IMR-90 (cell line): ENCODE measurements around the gene SH3BP2. TPM values are rescaled to one million over a fixed set of nuclear protein-coding genes. Genes with fewer than 3 reads are reported as not detected.
A peak's percentile ranks its signal among the peaks of the same experiment; 100 is the strongest.

Source experiments
- ATAC-seq: fragments of 200-7000 bp; cut with Tn5 transposase; 2 replicates; pipeline ENCODE4 v1.9.1; 2020; ENCODE audit warnings: low read depth, mild to moderate bottlenecking, moderate library complexity
- BruUV-seq: library from RNA; stranded (reverse); fragments of 400-500 nt; replicated peaks from 2 replicates; lab custom pipeline; 2021; lab: Mats Ljungman, UMichigan
- CTCF ChIA-PET: fragments of 300-600 bp; formaldehyde crosslinking; extraction: SDS; loops from one replicate; lab custom pipeline; 2021; ENCODE audit warnings: antibody characterized with exemption; lab: Yijun Ruan, JAX
- POLR2A ChIA-PET: fragments of 300-600 bp; sonication (Branson Sonifier 250); formaldehyde crosslinking; loops from one replicate; lab custom pipeline; 2022; ENCODE audit warnings: antibody characterized with exemption; ENCODE audit not compliant: unreplicated experiment; lab: Charles Lee
- DNase-seq: peaks from one replicate; pipeline ENCODE4 v3.0.0; 2013
- H2AFZ ChIP-seq: replicated peaks from 2 replicates; pipeline ENCODE3; 2013; ENCODE audit warnings: low read length, mild to moderate bottlenecking; ENCODE audit not compliant: poor library complexity
- H2AK5ac ChIP-seq: 2 replicates; pipeline ENCODE4 v1.6.1; 2013; ENCODE audit warnings: low read depth, low read length, inconsistent platforms
- H2AK9ac ChIP-seq: replicated peaks from 2 replicates; pipeline ENCODE3; 2013; ENCODE audit warnings: mild to moderate bottlenecking, low read depth, low read length, moderate library complexity; ENCODE audit not compliant: poor library complexity
- H2BK120ac ChIP-seq: 2 replicates; pipeline ENCODE4 v1.6.1; 2013; ENCODE audit warnings: low read depth, low read length, inconsistent platforms
- H2BK15ac ChIP-seq: 3 replicates; pipeline ENCODE4 v1.6.1; 2013; ENCODE audit warnings: low read depth, low read length, inconsistent platforms
- H2BK20ac ChIP-seq: 2 replicates; pipeline ENCODE4 v1.6.1; 2013; ENCODE audit warnings: low read depth, mild to moderate bottlenecking, inconsistent platforms, low read length, moderate library complexity
- H2BK5ac ChIP-seq: 2 replicates; pipeline ENCODE4 v1.6.1; 2013; ENCODE audit warnings: mild to moderate bottlenecking, low read depth, low read length, inconsistent platforms; ENCODE audit not compliant: poor library complexity, severe bottlenecking
- H3K14ac ChIP-seq: replicated peaks from 2 replicates; pipeline ENCODE4 v1.6.1; 2013; ENCODE audit warnings: low read depth, low read length, inconsistent platforms
- H3K18ac ChIP-seq: 2 replicates; pipeline ENCODE4 v1.6.1; 2013; ENCODE audit warnings: low read depth, low read length, control low read depth
- H3K23ac ChIP-seq: 2 replicates; pipeline ENCODE4 v1.6.1; 2013; ENCODE audit warnings: low read depth, low read length, inconsistent platforms
- H3K27ac ChIP-seq: 2 replicates; pipeline ENCODE4 v1.5.1; 2013; ENCODE audit warnings: mild to moderate bottlenecking, control low read depth, low read length; ENCODE audit not compliant: insufficient read depth
- H3K27me3 ChIP-seq: 2 replicates; pipeline ENCODE4 v1.6.1; 2013; ENCODE audit warnings: low read length; ENCODE audit not compliant: control insufficient read depth, insufficient read depth
- H3K36me3 ChIP-seq: 2 replicates; pipeline ENCODE4 v1.6.1; 2013; ENCODE audit warnings: low read length, mixed read lengths; ENCODE audit not compliant: control insufficient read depth, insufficient read depth
- H3K4ac ChIP-seq: 2 replicates; pipeline ENCODE4 v1.6.1; 2013; ENCODE audit warnings: low read depth, low read length, inconsistent platforms
- H3K4me1 ChIP-seq: 2 replicates; pipeline ENCODE4 v1.6.1; 2013; ENCODE audit warnings: low read length, mixed read lengths; ENCODE audit not compliant: control insufficient read depth, insufficient read depth
- H3K4me2 ChIP-seq: 2 replicates; pipeline ENCODE4 v1.6.1; 2013; ENCODE audit warnings: low read depth, mild to moderate bottlenecking, control low read depth, low read length, moderate library complexity
- H3K4me3 ChIP-seq: 2 replicates; pipeline ENCODE4 v1.5.1; 2013; ENCODE audit warnings: low read depth, mild to moderate bottlenecking, control low read depth, low read length, moderate library complexity; ENCODE audit not compliant: insufficient read depth
- H3K56ac ChIP-seq: 2 replicates; pipeline ENCODE4 v1.6.1; 2013; ENCODE audit warnings: low read length, inconsistent platforms; ENCODE audit not compliant: insufficient read depth; ENCODE audit errors: extremely low read depth
- H3K79me1 ChIP-seq, 2 experiments: 2 replicates each; pipeline ENCODE4 v1.6.1; 2013; ENCODE audit warnings: low read length in 2 of 2, inconsistent platforms in 1 of 2, low read depth in 1 of 2
- H3K9ac ChIP-seq: 2 replicates; pipeline ENCODE4 v1.6.1; 2013; ENCODE audit warnings: low read depth, low read length, control low read depth
- H3K9me1 ChIP-seq: 2 replicates; pipeline ENCODE4 v1.6.1; 2013; ENCODE audit warnings: low read length, inconsistent platforms; ENCODE audit not compliant: insufficient read depth
- H3K9me3 ChIP-seq: 2 replicates; pipeline ENCODE4 v1.6.1; 2013; ENCODE audit warnings: low read length; ENCODE audit not compliant: control insufficient read depth, insufficient read depth
- H4K20me1 ChIP-seq: 2 replicates; pipeline ENCODE4 v1.6.1; 2013; ENCODE audit warnings: low read length, inconsistent platforms; ENCODE audit not compliant: insufficient read depth
- H4K5ac ChIP-seq: 2 replicates; pipeline ENCODE4 v1.6.1; 2013; ENCODE audit warnings: mild to moderate bottlenecking, low read depth, low read length, control low read depth
- H4K8ac ChIP-seq, 2 experiments: 2 replicates each; pipeline ENCODE4 v1.6.1; 2013; ENCODE audit warnings: low read depth in 2 of 2, low read length in 2 of 2, control low read depth in 1 of 2, inconsistent platforms in 1 of 2
- H4K91ac ChIP-seq: 2 replicates; pipeline ENCODE4 v1.6.1; 2013; ENCODE audit warnings: low read depth, low read length, inconsistent platforms; ENCODE audit not compliant: insufficient read depth
- BHLHE40 ChIP-seq: fragments of 150-350 bp; IDR thresholded peaks from 2 replicates; pipeline ENCODE4 v1.6.1; 2016; ENCODE audit warnings: mild to moderate bottlenecking, low read depth, low read length
- CEBPB ChIP-seq: IDR thresholded peaks from 2 replicates; pipeline ENCODE4 v1.6.1; 2012; ENCODE audit warnings: low read depth, low read length, improper control_type of control experiment
- CHD1 ChIP-seq: IDR thresholded peaks from 2 replicates; pipeline ENCODE4 v1.6.1; 2012; ENCODE audit warnings: low read depth, low read length, improper control_type of control experiment
- CTCF ChIP-seq: conservative IDR thresholded peaks from 2 replicates; pipeline ENCODE4 v1.5.1; 2012; ENCODE audit warnings: mild to moderate bottlenecking, low read depth, low read length, improper control_type of control experiment
- FOS ChIP-seq: fragments of 150-350 bp; IDR thresholded peaks from 2 replicates; pipeline ENCODE4 v1.6.1; 2016; ENCODE audit warnings: low read depth, low read length
- MAFK ChIP-seq: IDR thresholded peaks from 2 replicates; pipeline ENCODE4 v1.6.1; 2012; ENCODE audit warnings: low read depth, low read length, improper control_type of control experiment
- MAZ ChIP-seq: IDR thresholded peaks from 2 replicates; pipeline ENCODE4 v1.6.1; 2012; ENCODE audit warnings: low read depth, mild to moderate bottlenecking, low read length, improper control_type of control experiment, moderate library complexity, borderline replicate concordance
- MXI1 ChIP-seq: IDR thresholded peaks from 2 replicates; pipeline ENCODE4 v1.6.1; 2012; ENCODE audit warnings: low read depth, mild to moderate bottlenecking, low read length, moderate library complexity, borderline replicate concordance
- NFE2L2 ChIP-seq: fragments of 150-350 bp; IDR thresholded peaks from 2 replicates; pipeline ENCODE4 v1.6.1; 2016; ENCODE audit warnings: low read depth, mild to moderate bottlenecking, low read length
- POLR2A ChIP-seq: IDR thresholded peaks from 2 replicates; pipeline ENCODE4 v1.6.1; 2012; ENCODE audit warnings: mild to moderate bottlenecking, low read depth, low read length
- RAD21 ChIP-seq: IDR thresholded peaks from 2 replicates; pipeline ENCODE4 v1.6.1; 2012; ENCODE audit warnings: low read length, improper control_type of control experiment
- RCOR1 ChIP-seq: IDR thresholded peaks from 2 replicates; pipeline ENCODE4 v1.6.1; 2012; ENCODE audit warnings: mild to moderate bottlenecking, low read length, improper control_type of control experiment; ENCODE audit not compliant: insufficient replicate concordance
- RFX5 ChIP-seq: IDR thresholded peaks from 2 replicates; pipeline ENCODE4 v1.8.0; 2012; ENCODE audit warnings: low read depth, mild to moderate bottlenecking, low read length, moderate library complexity
- SMC3 ChIP-seq: fragments of 150-350 bp; IDR thresholded peaks from 2 replicates; pipeline ENCODE4 v1.6.1; 2016; ENCODE audit warnings: low read depth, mild to moderate bottlenecking, antibody characterized with exemption, low read length, moderate library complexity
- WGBS, 2 experiments: methylation state at CpG; one replicate each; pipeline versions ENCODE4 v1.1.5 to v1.1.7; 2013; ENCODE audit warnings: missing lambda C conversion rate in 2 of 2; ENCODE audit not compliant: insufficient read length in 1 of 2; ENCODE audit errors: extremely low coverage in 2 of 2; 5-methylcytosine and 5-hydroxymethylcytosine counted together
- dilution Hi-C: fragments of 300-500 bp; cut with HindIII; formaldehyde crosslinking; loops from one replicate; pipeline ENCODE4 v1.14.3; 2018; ENCODE audit warnings: low sequenced_read_pairs; ENCODE audit not compliant: unreplicated experiment
- in situ Hi-C: fragments of 300-500 bp; cut with MboI; formaldehyde crosslinking; loops from 3 replicates; pipeline ENCODE4 v1.14.3; 2019; ENCODE audit warnings: low sequenced_read_pairs, inconsistent platforms, mixed read lengths
- intact Hi-C: fragments of 100-400 bp; cut with micrococcal nuclease; formaldehyde crosslinking; loops from 2 replicates; pipeline ENCODE4 v1.10.0; 2022
- polyA plus RNA-seq, 3 experiments: library from polyadenylated mRNA; depleted of rRNA; stranded (reverse); fragments of >200 nt; gene quantifications; 2 replicates each; pipeline ENCODE4 v1.2.3, GENCODE V29; 2012; ENCODE audit warnings: low replicate concordance in 1 of 3
- total RNA-seq: library from RNA; depleted of rRNA; stranded (reverse); fragments of >200 nt; gene quantifications from 2 replicates; pipeline ENCODE4 v1.2.3, GENCODE V29; 2012
- TF ChIP-seq, protein P1 (sequence below): fragments of 150-350 bp; IDR thresholded peaks from 2 replicates; pipeline ENCODE4 v1.6.1; 2016; ENCODE audit warnings: low read depth, mild to moderate bottlenecking, low read length, moderate library complexity, borderline replicate concordance
- TF ChIP-seq, protein P2 (sequence below): fragments of 150-350 bp; IDR thresholded peaks from 2 replicates; pipeline ENCODE4 v1.6.1; 2017; ENCODE audit warnings: mild to moderate bottlenecking, antibody characterized with exemption, low read length, low read depth

The SH3BP2 gene
- total and polyA plus RNA-seq, 2 of the 4 experiments (the other 2 are of a cell fraction): 9.0 to 37.2 TPM

DNA sequence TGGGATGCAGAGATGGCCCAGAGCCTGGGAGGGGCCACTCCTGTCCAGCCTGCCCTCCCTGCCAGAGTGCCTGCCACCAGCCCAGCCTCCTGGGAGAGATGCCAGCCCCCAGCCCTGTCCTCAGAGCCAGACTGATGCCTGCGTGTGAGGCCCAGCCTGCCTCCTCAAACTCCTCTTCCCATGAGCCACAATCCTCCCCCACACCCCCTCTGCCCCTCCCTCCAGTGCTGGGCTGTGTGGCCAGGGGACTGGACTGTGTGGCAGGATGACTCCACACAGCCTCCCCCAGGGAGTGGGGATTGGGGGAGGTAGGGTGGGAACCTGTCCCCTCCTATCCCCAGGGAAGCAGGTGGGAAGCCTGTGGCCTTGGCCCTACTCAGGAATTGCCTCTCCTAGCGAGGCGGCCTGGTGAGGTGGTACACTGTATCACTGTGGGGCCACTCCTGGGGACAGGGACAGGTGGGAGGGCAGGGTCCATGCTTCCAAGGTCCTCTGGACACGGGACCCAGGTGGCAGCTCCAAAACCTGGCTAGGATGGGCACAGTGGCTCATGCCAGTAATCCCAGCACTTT, 4.3 kb upstream of the SH3BP2 start:
- Histone ChIP-seq H3K36me3 (no peaks in the 10 kb centered on the region), H2AFZ (peak overlapping the region; percentile 43), H4K5ac (no peak overlapping the region), H4K20me1 (no peaks in the 10 kb centered on the region; the same call in 1 of the 2 replicates), H3K14ac (no peak overlapping the region), H3K23ac (no peak overlapping the region), H3K9me1 (no peaks in the 10 kb centered on the region), H3K4me3 (no peak overlapping the region), H4K8ac (no peak overlapping the region), H2BK15ac (no peak overlapping the region), H2AK9ac (peak overlapping the region; percentile 65), H3K27ac (no peak overlapping the region), H2BK120ac (no peak overlapping the region), H3K4ac (no peak overlapping the region), H3K9me3 (peaks cover 4% of the 10 kb centered on the region), H3K4me2 (no peak overlapping the region), H3K18ac (no peak overlapping the region), H2BK20ac (no peak overlapping the region), H2AK5ac (no peak overlapping the region), H3K27me3 (peaks cover 3% of the 10 kb centered on the region), H3K56ac (no peak overlapping the region), H4K91ac (no peak overlapping the region), H3K4me1 (peaks cover 2% of the 10 kb centered on the region; the same call in 1 of the 2 replicates), H3K79me1 (peaks cover 0 to under 1% of the 10 kb centered on the region in 2 experiments; a peak in 2 of 4 replicates), H3K9ac (no peak overlapping the region), H2BK5ac (no peak overlapping the region)
- DNase-seq (peak; percentile 29), ATAC-seq (peak; percentile 10)
- in situ Hi-C loops: no loop called here
- no TSS peak for BruUV-seq
- CTCF ChIA-PET: no interaction called here
- TF ChIP-seq FOS: no peak
- no peak for TF ChIP-seq SMC3
- TF ChIP-seq MAZ: no peak
- TF ChIP-seq, protein P1, sequence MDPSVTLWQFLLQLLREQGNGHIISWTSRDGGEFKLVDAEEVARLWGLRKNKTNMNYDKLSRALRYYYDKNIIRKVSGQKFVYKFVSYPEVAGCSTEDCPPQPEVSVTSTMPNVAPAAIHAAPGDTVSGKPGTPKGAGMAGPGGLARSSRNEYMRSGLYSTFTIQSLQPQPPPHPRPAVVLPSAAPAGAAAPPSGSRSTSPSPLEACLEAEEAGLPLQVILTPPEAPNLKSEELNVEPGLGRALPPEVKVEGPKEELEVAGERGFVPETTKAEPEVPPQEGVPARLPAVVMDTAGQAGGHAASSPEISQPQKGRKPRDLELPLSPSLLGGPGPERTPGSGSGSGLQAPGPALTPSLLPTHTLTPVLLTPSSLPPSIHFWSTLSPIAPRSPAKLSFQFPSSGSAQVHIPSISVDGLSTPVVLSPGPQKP: no peak
- TF ChIP-seq RCOR1: no peak
- TF ChIP-seq CTCF: no peak
- no peak for TF ChIP-seq CHD1
- TF ChIP-seq RFX5: no peak
- no peak for TF ChIP-seq RAD21
- TF ChIP-seq POLR2A: no peak
- TF ChIP-seq, protein P2, sequence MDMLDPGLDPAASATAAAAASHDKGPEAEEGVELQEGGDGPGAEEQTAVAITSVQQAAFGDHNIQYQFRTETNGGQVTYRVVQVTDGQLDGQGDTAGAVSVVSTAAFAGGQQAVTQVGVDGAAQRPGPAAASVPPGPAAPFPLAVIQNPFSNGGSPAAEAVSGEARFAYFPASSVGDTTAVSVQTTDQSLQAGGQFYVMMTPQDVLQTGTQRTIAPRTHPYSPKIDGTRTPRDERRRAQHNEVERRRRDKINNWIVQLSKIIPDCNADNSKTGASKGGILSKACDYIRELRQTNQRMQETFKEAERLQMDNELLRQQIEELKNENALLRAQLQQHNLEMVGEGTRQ: no peak
- TF ChIP-seq CEBPB: no peak
- no peak for TF ChIP-seq MAFK
- TF ChIP-seq NFE2L2: no peak
- no peak for TF ChIP-seq MXI1
- no peak for TF ChIP-seq BHLHE40
- dilution Hi-C loops: no loop called here
- intact Hi-C loops: no loop called here
- POLR2A ChIA-PET: no interaction called here
- 100% methylated on average over 1 of the region's 4 CpGs; no CpG with 5 or more reads in 1 of the 2 experiments for WGBS, 2 experiments
